Neural cell (in vitro differentiated cells): Measurements from ENCODE around the gene MGAT4C. TPM values are rescaled to one million over a fixed set of nuclear protein-coding genes. Genes with fewer than 3 reads are reported as not detected.

ENCODE experiments used
- H2AFZ ChIP-seq: fragments of 200-600, 300-800 bp; sonication (generic), shearing (Covaris generic); 2 replicates; pipeline ENCODE4 v1.6.0; 2014; ENCODE audit warnings: low read depth, mild to moderate bottlenecking, antibody characterized with exemption, low read length, moderate library complexity
- H3F3A ChIP-seq: fragments of 200-600 bp; shearing (Covaris generic); 2 replicates; pipeline ENCODE4 v1.6.1; 2016; ENCODE audit warnings: mild to moderate bottlenecking, moderate library complexity, mixed read lengths, antibody characterized with exemption, low read length; ENCODE audit not compliant: insufficient read depth, poor library complexity, severe bottlenecking
- H3K27ac ChIP-seq: fragments of 200-600, 300-800 bp; sonication (generic), shearing (Covaris generic); 2 replicates; pipeline ENCODE4 v1.5.1; 2014; ENCODE audit warnings: mild to moderate bottlenecking, low read length, moderate library complexity
- H3K27me3 ChIP-seq: fragments of 300-800, 200-600 bp; sonication (generic), shearing (Covaris generic); 2 replicates; pipeline ENCODE4 v1.6.0; 2014; ENCODE audit warnings: mild to moderate bottlenecking, low read depth, low read length, moderate library complexity; ENCODE audit not compliant: insufficient read depth
- H3K36me3 ChIP-seq: fragments of 300-800, 200-600 bp; sonication (generic), shearing (Covaris generic); 2 replicates; pipeline ENCODE4 v1.5.1; 2014; ENCODE audit warnings: mild to moderate bottlenecking, antibody characterized with exemption, low read length, moderate library complexity; ENCODE audit not compliant: insufficient read depth
- H3K4me2 ChIP-seq: fragments of 300-800, 200-600 bp; sonication (generic), shearing (Covaris generic); 2 replicates; pipeline ENCODE4 v1.6.0; 2014; ENCODE audit warnings: mild to moderate bottlenecking, low read length
- H3K4me3 ChIP-seq: fragments of 300-800, 200-600 bp; sonication (generic), shearing (Covaris generic); 2 replicates; pipeline ENCODE4 v1.5.1; 2014; ENCODE audit warnings: mild to moderate bottlenecking, low read length, moderate library complexity
- H3K79me2 ChIP-seq: fragments of 200-600 bp; shearing (Covaris generic); replicated peaks from 2 replicates; pipeline ENCODE4 v1.6.0; 2014; ENCODE audit warnings: mild to moderate bottlenecking, low read length, moderate library complexity; ENCODE audit not compliant: insufficient read depth
- H3K9ac ChIP-seq: fragments of 300-800, 200-600 bp; sonication (generic), shearing (Covaris generic); 2 replicates; pipeline ENCODE4 v1.6.1; 2016; ENCODE audit warnings: mild to moderate bottlenecking, low read length, mixed read lengths
- H3K9me2 ChIP-seq: fragments of 200-600 bp; shearing (Covaris generic); 2 replicates; pipeline ENCODE4 v1.6.1; 2016; ENCODE audit warnings: mild to moderate bottlenecking, low read length, mixed read lengths; ENCODE audit not compliant: insufficient read depth
- H3K9me3 ChIP-seq: fragments of 200-600, 300-800 bp; sonication (generic), shearing (Covaris generic); 2 replicates; pipeline ENCODE4 v1.6.1; 2016; ENCODE audit warnings: mild to moderate bottlenecking, mixed run types, low read length, moderate library complexity, mixed read lengths
- H4K20me1 ChIP-seq: fragments of 200-600 bp; shearing (Covaris generic); 2 replicates; pipeline ENCODE4 v1.6.1; 2016; ENCODE audit warnings: mild to moderate bottlenecking, mixed run types; ENCODE audit not compliant: insufficient read depth
- EP300 ChIP-seq: fragments of 450-650 bp; conservative IDR thresholded peaks from 2 replicates; pipeline ENCODE4 v1.6.1; 2014; ENCODE audit warnings: antibody characterized with exemption, mild to moderate bottlenecking, moderate library complexity; ENCODE audit not compliant: poor library complexity, severe bottlenecking
- EZH2 ChIP-seq: fragments of 200-600, 300-800 bp; shearing (Covaris generic), sonication (generic); IDR thresholded peaks from 2 replicates; pipeline ENCODE4 v1.6.1; 2014; ENCODE audit warnings: antibody characterized with exemption, low read length, borderline replicate concordance, mild to moderate bottlenecking; ENCODE audit not compliant: insufficient read depth, poor library complexity, severe bottlenecking
- MXI1 ChIP-seq: fragments of 450-650 bp; conservative IDR thresholded peaks from 2 replicates; pipeline ENCODE4 v1.6.1; 2014; ENCODE audit warnings: antibody characterized with exemption, mild to moderate bottlenecking; ENCODE audit not compliant: poor library complexity, severe bottlenecking
- POLR2AphosphoS5 ChIP-seq: IDR thresholded peaks from 2 replicates; pipeline ENCODE4 v1.6.1; 2012
- RAD21 ChIP-seq: fragments of 450-650 bp; conservative IDR thresholded peaks from 2 replicates; pipeline ENCODE4 v1.6.1; 2014; ENCODE audit warnings: antibody characterized with exemption, mild to moderate bottlenecking, moderate library complexity
- REST ChIP-seq: IDR thresholded peaks from 2 replicates; pipeline ENCODE4 v1.6.1; 2012; ENCODE audit warnings: borderline replicate concordance
- SMC3 ChIP-seq: fragments of 450-650 bp; conservative IDR thresholded peaks from 2 replicates; pipeline ENCODE4 v1.6.1; 2014; ENCODE audit warnings: antibody characterized with exemption, mild to moderate bottlenecking, moderate library complexity; ENCODE audit not compliant: poor library complexity
- TAF1 ChIP-seq: IDR thresholded peaks from 2 replicates; pipeline ENCODE4 v1.6.1; 2012; ENCODE audit warnings: low read depth
- polyA plus RNA-seq: library from polyadenylated mRNA; depleted of rRNA; stranded (reverse); fragments of >200 nt; gene quantifications from 2 replicates; pipeline ENCODE4 v1.2.3, GENCODE V29; 2014
- TF ChIP-seq, protein P1 (sequence below): fragments of 450-650 bp; IDR thresholded peaks from 2 replicates; pipeline ENCODE4 v1.5.1; 2014; ENCODE audit warnings: antibody characterized with exemption, mild to moderate bottlenecking, moderate library complexity; ENCODE audit not compliant: poor library complexity, severe bottlenecking

The MGAT4C gene
- polyA plus RNA-seq, 1 donor from 2014 or later = 20.7 TPM

DNA sequence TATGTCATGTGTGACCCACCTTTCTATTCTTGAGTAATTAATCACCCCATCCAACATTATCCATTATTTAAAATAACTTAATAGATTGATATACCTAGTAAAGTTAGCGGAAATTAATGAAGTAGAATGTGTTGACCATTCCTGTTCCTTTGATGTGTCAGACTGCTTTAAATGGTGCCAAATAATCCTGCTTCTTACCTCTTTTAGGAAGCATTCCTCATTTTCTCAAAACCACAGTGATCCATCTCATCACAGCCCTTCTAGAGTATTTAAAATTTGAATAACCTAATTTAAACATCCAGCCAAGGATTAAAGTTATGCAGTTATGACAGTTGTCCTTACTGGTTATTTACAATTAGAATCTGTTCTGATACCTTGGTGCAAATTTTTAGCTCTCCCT lies 6.9 kb downstream of the MGAT4C start:
- Histone ChIP-seq H3K9me2 (no peaks in the 10 kb centered on the region), H3K36me3 (no peaks in the 10 kb centered on the region), H3F3A (no peaks in the 10 kb centered on the region), H3K79me2 (no peaks in the 10 kb centered on the region), H3K9ac (no peak overlapping the region), H3K27ac (no peak overlapping the region), H3K9me3 (no peaks in the 10 kb centered on the region), H3K4me3 (no peak overlapping the region), H3K27me3 (no peaks in the 10 kb centered on the region), H4K20me1 (no peaks in the 10 kb centered on the region), H3K4me2 (no peak overlapping the region), H2AFZ (no peak overlapping the region)
- TF ChIP-seq TAF1 (no peak), EP300 (no peak), REST (no peak), POLR2AphosphoS5 (no peak), MXI1 (no peak), EZH2 (no peak), RAD21 (no peak), SMC3 (no peak)
- TF ChIP-seq, protein P1, sequence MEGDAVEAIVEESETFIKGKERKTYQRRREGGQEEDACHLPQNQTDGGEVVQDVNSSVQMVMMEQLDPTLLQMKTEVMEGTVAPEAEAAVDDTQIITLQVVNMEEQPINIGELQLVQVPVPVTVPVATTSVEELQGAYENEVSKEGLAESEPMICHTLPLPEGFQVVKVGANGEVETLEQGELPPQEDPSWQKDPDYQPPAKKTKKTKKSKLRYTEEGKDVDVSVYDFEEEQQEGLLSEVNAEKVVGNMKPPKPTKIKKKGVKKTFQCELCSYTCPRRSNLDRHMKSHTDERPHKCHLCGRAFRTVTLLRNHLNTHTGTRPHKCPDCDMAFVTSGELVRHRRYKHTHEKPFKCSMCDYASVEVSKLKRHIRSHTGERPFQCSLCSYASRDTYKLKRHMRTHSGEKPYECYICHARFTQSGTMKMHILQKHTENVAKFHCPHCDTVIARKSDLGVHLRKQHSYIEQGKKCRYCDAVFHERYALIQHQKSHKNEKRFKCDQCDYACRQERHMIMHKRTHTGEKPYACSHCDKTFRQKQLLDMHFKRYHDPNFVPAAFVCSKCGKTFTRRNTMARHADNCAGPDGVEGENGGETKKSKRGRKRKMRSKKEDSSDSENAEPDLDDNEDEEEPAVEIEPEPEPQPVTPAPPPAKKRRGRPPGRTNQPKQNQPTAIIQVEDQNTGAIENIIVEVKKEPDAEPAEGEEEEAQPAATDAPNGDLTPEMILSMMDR = no peak

DNA sequence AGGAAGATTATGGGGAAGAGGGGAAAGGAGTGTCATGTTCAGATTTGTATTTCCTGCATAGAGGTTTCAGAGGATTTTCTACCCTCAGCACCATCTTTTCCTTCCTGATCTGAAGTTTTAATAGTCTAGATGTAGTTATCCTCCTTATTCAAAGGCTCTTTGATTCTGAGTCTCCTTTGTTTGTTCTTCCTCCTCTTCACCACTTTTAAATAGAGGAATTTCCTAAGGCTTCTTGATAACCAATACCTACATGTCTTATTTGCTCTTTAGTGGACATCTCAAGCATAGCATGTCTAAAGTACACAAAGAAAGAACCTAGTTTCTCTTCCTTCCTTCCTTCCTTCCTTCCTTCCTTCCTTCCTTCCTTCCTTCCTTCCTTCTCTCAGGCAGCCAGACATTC lies 8.3 kb downstream of the MGAT4C start:
- Histone ChIP-seq H3K9me2 (no peaks in the 10 kb centered on the region), H3K4me3 (no peak overlapping the region), H3K4me2 (no peak overlapping the region), H3K79me2 (no peaks in the 10 kb centered on the region), H3F3A (no peaks in the 10 kb centered on the region), H2AFZ (no peak overlapping the region), H3K9me3 (no peaks in the 10 kb centered on the region), H3K27ac (no peak overlapping the region), H3K27me3 (no peaks in the 10 kb centered on the region), H3K36me3 (no peaks in the 10 kb centered on the region), H4K20me1 (no peaks in the 10 kb centered on the region), H3K9ac (no peak overlapping the region)
- TF ChIP-seq TAF1 (no peak), RAD21 (no peak), REST (no peak), MXI1 (no peak), EZH2 (no peak), SMC3 (no peak), POLR2AphosphoS5 (no peak), EP300 (no peak)
- TF ChIP-seq, protein P1 = no peak
